SK-N-SH treated with all-trans-retinoic acid at 6 μM for 48 hours (cell line): ENCODE results near the gene DCPS.

Experiments
- ATAC-seq: fragments of 200-7000 bp; cut with Tn5 transposase; 3 replicates; pipeline ENCODE4 v1.9.1; 2020; ENCODE audit warnings: mild to moderate bottlenecking, moderate library complexity
- ARNTL ChIP-seq: fragments of 450-650 bp; formaldehyde crosslinking; IDR thresholded peaks from 2 replicates; pipeline ENCODE4 v1.5.0; 2020; ENCODE audit warnings: low read depth, mild to moderate bottlenecking, moderate library complexity, borderline replicate concordance
- BACH2 ChIP-seq: fragments of 250-450 bp; sonication (Bioruptor Pico); IDR thresholded peaks from 2 replicates; pipeline ENCODE4 v1.9.0; 2021; ENCODE audit warnings: mild to moderate bottlenecking, borderline replicate concordance
- CREB5 ChIP-seq: fragments of 250-450 bp; sonication (Bioruptor Pico); IDR thresholded peaks from 2 replicates; pipeline ENCODE4 v1.5.1; 2020; ENCODE audit warnings: low read depth, mild to moderate bottlenecking, moderate library complexity
- CSDC2 ChIP-seq: fragments of 250-450 bp; sonication (Bioruptor Pico); IDR thresholded peaks from 2 replicates; pipeline ENCODE4 v1.5.0; 2020; ENCODE audit warnings: mild to moderate bottlenecking, moderate library complexity
- ESRRG ChIP-seq: fragments of 250-450 bp; sonication (Bioruptor Pico); IDR thresholded peaks from 2 replicates; pipeline ENCODE4 v1.6.1; 2021; ENCODE audit warnings: mild to moderate bottlenecking
- GLIS3 ChIP-seq: fragments of 250-450 bp; sonication (Bioruptor Pico); IDR thresholded peaks from 2 replicates; pipeline ENCODE4 v1.5.0; 2020; ENCODE audit warnings: mild to moderate bottlenecking, moderate library complexity
- OSR1 ChIP-seq: fragments of 250-450 bp; sonication (Bioruptor Pico); IDR thresholded peaks from 2 replicates; pipeline ENCODE4 v1.8.0; 2022; ENCODE audit warnings: moderate library complexity, mild to moderate bottlenecking, inconsistent platforms
- RARB ChIP-seq: fragments of 250-450 bp; sonication (Bioruptor Pico); IDR thresholded peaks from 2 replicates; pipeline ENCODE4 v1.8.0; 2021; ENCODE audit warnings: mild to moderate bottlenecking, moderate library complexity
- SNAI2 ChIP-seq: fragments of 250-450 bp; sonication (Bioruptor Pico); IDR thresholded peaks from 2 replicates; pipeline ENCODE4 v1.5.0; 2020; ENCODE audit warnings: mild to moderate bottlenecking, moderate library complexity
- TCF4 ChIP-seq: fragments of 250-450 bp; sonication (Bioruptor Pico); IDR thresholded peaks from 2 replicates; pipeline ENCODE4 v1.8.0; 2021; ENCODE audit warnings: mild to moderate bottlenecking, moderate library complexity, borderline replicate concordance
- TOX ChIP-seq: fragments of 250-450 bp; sonication (Bioruptor Pico); IDR thresholded peaks from 2 replicates; pipeline ENCODE4 v1.8.0; 2021; ENCODE audit warnings: mild to moderate bottlenecking, moderate library complexity, borderline replicate concordance
- ZC3H10 ChIP-seq: fragments of 250-450 bp; sonication (Bioruptor Pico); IDR thresholded peaks from 2 replicates; pipeline ENCODE4 v1.5.1; 2021; ENCODE audit warnings: mild to moderate bottlenecking, moderate library complexity
- ZFP3 ChIP-seq: fragments of 250-450 bp; sonication (Bioruptor Pico); IDR thresholded peaks from 2 replicates; pipeline ENCODE4 v1.5.0; 2020; ENCODE audit warnings: mild to moderate bottlenecking, moderate library complexity
- ZFP30 ChIP-seq: fragments of 450-650 bp; formaldehyde crosslinking; IDR thresholded peaks from 2 replicates; pipeline ENCODE4 v1.5.0; 2022; ENCODE audit warnings: mild to moderate bottlenecking, moderate library complexity
- ZNF565 ChIP-seq: fragments of 450-650 bp; formaldehyde crosslinking; conservative IDR thresholded peaks from 2 replicates; pipeline ENCODE4 v1.5.0; 2020; ENCODE audit warnings: low read depth, mild to moderate bottlenecking, moderate library complexity
- ZNF8 ChIP-seq: fragments of 450-650 bp; formaldehyde crosslinking; IDR thresholded peaks from 2 replicates; pipeline ENCODE4 v1.5.0; 2020; ENCODE audit warnings: mild to moderate bottlenecking, moderate library complexity
- TF ChIP-seq, protein P1 (sequence below): fragments of 250-450 bp; sonication (Bioruptor Pico); IDR thresholded peaks from 2 replicates; pipeline ENCODE4 v1.5.1; 2021; ENCODE audit warnings: mild to moderate bottlenecking, moderate library complexity
- TF ChIP-seq, protein P2 (sequence below): fragments of 250-450 bp; sonication (Bioruptor Pico); IDR thresholded peaks from 2 replicates; pipeline ENCODE4 v1.8.0; 2020; ENCODE audit warnings: mild to moderate bottlenecking, moderate library complexity, borderline replicate concordance
- TF ChIP-seq, protein P3 (sequence below): fragments of 250-450 bp; sonication (Bioruptor Pico); IDR thresholded peaks from 2 replicates; pipeline ENCODE4 v1.5.0; 2020; ENCODE audit warnings: mild to moderate bottlenecking, moderate library complexity

The DCPS gene

DNA sequence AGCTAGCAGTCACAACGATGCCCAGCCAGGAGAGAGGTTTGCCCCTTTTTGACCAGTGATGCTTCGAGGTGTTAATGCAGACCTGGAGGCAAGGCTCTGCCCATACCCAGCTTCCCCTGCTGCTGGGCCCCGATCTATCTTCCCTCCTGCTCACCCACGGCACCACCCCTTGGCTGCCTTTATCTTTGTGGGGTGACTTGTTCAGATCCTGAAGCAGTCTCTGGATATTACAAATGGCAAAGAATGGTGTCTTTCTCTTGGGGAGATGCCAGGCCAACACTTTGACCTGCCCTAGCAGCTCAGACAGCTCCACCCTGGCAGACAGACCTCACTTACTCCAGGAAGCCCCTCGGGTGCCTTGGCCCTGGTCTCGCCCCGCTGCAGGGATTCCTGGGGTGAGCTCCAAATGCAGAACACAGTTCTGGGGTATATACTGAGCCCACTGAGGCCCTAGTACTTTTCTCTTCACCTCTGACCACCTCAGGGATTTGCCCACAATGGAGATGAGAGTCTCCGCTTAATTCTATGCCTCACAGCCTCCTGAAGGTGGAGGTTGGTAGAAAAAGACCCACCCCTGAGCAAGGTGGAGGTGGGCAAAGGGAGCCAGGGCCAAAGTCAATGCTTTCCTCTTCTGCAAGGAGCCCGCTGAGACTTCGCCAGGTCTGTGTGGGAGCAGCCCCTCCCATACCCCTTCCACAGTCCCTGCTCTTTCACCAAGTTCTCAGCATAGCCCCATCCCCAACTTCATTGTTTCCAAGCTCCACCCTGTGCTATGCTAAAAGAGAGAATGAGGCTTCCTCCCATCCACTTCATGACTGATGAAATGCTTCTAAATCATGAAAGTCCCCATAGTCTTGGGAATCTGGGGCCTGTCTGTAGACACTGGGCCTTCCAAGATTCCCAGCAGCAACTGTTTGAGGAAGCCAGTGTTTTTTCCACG, 40.6 kb downstream of the DCPS start:
- ATAC-seq, result no peak
- TF ChIP-seq, protein P1, sequence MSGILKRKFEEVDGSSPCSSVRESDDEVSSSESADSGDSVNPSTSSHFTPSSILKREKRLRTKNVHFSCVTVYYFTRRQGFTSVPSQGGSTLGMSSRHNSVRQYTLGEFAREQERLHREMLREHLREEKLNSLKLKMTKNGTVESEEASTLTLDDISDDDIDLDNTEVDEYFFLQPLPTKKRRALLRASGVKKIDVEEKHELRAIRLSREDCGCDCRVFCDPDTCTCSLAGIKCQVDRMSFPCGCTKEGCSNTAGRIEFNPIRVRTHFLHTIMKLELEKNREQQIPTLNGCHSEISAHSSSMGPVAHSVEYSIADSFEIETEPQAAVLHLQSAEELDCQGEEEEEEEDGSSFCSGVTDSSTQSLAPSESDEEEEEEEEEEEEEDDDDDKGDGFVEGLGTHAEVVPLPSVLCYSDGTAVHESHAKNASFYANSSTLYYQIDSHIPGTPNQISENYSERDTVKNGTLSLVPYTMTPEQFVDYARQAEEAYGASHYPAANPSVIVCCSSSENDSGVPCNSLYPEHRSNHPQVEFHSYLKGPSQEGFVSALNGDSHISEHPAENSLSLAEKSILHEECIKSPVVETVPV (CRISPR knock-in tag), result no peak
- no peak for TF ChIP-seq GLIS3 (CRISPR knock-in tag)
- TF ChIP-seq, all 23 proteins: peak for 0

DNA sequence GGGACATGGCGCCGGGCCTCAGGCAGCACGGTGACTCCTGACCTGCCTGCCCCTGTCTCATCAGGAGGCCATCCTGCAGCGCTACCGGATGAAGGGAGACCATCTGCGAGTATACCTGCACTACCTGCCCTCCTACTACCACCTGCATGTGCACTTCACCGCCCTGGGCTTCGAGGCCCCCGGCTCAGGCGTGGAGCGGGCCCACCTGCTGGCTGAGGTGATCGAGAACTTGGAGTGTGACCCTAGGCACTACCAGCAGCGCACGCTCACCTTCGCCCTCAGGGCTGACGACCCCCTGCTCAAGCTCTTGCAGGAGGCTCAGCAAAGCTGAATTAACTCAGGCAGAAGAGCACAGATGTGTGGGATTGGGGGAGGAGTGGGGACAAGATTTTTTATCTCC, 41.4 kb downstream of the DCPS start:
- ATAC-seq, result no peak
- TF ChIP-seq, protein P2, sequence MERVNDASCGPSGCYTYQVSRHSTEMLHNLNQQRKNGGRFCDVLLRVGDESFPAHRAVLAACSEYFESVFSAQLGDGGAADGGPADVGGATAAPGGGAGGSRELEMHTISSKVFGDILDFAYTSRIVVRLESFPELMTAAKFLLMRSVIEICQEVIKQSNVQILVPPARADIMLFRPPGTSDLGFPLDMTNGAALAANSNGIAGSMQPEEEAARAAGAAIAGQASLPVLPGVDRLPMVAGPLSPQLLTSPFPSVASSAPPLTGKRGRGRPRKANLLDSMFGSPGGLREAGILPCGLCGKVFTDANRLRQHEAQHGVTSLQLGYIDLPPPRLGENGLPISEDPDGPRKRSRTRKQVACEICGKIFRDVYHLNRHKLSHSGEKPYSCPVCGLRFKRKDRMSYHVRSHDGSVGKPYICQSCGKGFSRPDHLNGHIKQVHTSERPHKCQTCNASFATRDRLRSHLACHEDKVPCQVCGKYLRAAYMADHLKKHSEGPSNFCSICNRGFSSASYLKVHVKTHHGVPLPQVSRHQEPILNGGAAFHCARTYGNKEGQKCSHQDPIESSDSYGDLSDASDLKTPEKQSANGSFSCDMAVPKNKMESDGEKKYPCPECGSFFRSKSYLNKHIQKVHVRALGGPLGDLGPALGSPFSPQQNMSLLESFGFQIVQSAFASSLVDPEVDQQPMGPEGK, result no peak
- TF ChIP-seq GLIS3 (CRISPR knock-in tag) (no peak), ZC3H10 (CRISPR knock-in tag) (no peak)

DNA sequence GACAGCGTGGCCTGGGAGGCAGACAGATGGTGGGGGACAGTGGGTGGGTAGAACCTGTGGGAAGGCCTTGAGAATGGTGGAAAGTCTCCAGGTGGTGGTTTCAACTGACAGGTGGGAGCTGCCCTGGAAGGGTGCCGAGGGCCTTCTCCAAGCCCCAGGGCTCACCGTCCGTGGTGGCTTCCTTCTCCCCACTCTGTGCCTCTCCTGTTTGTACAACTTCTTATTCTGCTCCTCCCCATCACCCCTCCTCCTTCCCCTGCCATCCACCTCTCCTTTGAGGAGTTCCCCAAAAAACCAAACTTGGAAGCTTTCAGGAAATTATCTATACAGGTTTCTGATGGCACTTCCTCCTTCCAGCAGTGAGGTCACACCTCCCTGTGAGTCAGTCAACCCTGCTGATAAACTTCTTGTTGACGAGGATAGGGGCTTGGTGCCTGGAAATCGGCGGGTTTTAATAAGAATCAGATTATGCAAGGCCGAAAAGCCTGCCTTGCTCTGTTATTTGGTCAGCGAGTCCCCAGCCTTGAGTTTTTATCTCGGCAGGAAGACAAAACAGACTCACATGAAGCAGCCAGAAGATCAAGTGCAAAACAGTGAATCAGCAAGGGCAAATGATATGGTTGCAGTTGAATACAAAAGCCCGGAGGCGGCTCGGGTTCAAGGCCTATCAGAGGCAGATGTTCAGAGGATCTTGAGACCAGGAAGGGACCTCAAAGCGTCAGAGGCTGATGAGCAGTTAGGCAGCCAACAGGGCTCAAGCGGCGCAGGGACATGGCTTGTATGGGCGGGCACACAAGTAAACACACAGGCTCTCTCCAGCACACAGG, 42.1 kb downstream of the DCPS start:
- ATAC-seq, result peak; percentile 18
- no peak for TF ChIP-seq SNAI2
- TF ChIP-seq ARNTL (CRISPR knock-in tag), result no peak
- no peak for TF ChIP-seq RARB (CRISPR knock-in tag)
- TF ChIP-seq OSR1, result no peak
- TF ChIP-seq, protein P3, sequence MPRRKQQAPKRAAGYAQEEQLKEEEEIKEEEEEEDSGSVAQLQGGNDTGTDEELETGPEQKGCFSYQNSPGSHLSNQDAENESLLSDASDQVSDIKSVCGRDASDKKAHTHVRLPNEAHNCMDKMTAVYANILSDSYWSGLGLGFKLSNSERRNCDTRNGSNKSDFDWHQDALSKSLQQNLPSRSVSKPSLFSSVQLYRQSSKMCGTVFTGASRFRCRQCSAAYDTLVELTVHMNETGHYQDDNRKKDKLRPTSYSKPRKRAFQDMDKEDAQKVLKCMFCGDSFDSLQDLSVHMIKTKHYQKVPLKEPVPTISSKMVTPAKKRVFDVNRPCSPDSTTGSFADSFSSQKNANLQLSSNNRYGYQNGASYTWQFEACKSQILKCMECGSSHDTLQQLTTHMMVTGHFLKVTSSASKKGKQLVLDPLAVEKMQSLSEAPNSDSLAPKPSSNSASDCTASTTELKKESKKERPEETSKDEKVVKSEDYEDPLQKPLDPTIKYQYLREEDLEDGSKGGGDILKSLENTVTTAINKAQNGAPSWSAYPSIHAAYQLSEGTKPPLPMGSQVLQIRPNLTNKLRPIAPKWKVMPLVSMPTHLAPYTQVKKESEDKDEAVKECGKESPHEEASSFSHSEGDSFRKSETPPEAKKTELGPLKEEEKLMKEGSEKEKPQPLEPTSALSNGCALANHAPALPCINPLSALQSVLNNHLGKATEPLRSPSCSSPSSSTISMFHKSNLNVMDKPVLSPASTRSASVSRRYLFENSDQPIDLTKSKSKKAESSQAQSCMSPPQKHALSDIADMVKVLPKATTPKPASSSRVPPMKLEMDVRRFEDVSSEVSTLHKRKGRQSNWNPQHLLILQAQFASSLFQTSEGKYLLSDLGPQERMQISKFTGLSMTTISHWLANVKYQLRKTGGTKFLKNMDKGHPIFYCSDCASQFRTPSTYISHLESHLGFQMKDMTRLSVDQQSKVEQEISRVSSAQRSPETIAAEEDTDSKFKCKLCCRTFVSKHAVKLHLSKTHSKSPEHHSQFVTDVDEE (CRISPR knock-in tag), result no peak
- TF ChIP-seq, all 23 proteins: peak for 0

- ATAC-seq, result no peak
- TF ChIP-seq ZNF565 (CRISPR knock-in tag) (no peak), SNAI2 (no peak), RARB (CRISPR knock-in tag) (no peak), ZFP3 (CRISPR knock-in tag) (no peak), ZFP30 (CRISPR knock-in tag) (no peak), ZNF8 (CRISPR knock-in tag) (no peak), TCF4 (no peak), CSDC2 (CRISPR knock-in tag) (no peak), ZC3H10 (CRISPR knock-in tag) (no peak), ESRRG (no peak), ARNTL (CRISPR knock-in tag) (no peak), GLIS3 (CRISPR knock-in tag) (no peak), BACH2 (CRISPR knock-in tag) (no peak), TOX (CRISPR knock-in tag) (no peak), OSR1 (no peak), CREB5 (no peak)
- TF ChIP-seq, protein P1 (CRISPR knock-in tag), result no peak
- TF ChIP-seq, protein P3 (CRISPR knock-in tag), result no peak
Observed at GRCh38 chr11:126346586-126346940, 42.7 kb downstream of the DCPS start.
